GM12875 (cell line): ENCODE data around the gene NRDC.

Experiments
- H3K4me3 ChIP-seq: one replicate; pipeline ENCODE4 v1.5.1; 2011; ENCODE audit warnings: low read depth, low read length, control low read depth
- TF ChIP-seq, protein P1 (sequence below): IDR thresholded peaks from 2 replicates; pipeline ENCODE4 v1.5.1; 2011; ENCODE audit warnings: low read depth, mild to moderate bottlenecking, control low read depth, inconsistent platforms, low read length, moderate library complexity, borderline replicate concordance; ENCODE audit not compliant: insufficient read depth

NRDC gene

DNA sequence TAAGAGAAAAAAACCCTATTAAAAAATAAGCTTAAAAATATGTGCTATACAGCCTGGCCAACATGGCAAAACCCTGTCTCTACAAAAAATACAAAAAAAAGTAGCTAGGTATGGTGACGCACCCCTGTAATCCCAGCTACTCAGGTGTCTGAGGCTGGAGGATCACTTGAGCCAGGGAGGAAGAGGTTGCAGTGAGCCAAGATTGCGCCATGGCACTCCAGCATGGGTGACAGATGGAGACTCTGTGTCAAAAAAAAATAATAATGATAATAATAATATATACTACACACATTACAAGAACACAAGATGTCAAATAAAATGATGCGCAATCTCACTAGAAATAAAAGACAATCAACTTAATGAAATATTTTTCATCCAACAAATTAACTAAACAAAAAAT, 22.9 kb downstream of the NRDC start:
- TF ChIP-seq, protein P1, sequence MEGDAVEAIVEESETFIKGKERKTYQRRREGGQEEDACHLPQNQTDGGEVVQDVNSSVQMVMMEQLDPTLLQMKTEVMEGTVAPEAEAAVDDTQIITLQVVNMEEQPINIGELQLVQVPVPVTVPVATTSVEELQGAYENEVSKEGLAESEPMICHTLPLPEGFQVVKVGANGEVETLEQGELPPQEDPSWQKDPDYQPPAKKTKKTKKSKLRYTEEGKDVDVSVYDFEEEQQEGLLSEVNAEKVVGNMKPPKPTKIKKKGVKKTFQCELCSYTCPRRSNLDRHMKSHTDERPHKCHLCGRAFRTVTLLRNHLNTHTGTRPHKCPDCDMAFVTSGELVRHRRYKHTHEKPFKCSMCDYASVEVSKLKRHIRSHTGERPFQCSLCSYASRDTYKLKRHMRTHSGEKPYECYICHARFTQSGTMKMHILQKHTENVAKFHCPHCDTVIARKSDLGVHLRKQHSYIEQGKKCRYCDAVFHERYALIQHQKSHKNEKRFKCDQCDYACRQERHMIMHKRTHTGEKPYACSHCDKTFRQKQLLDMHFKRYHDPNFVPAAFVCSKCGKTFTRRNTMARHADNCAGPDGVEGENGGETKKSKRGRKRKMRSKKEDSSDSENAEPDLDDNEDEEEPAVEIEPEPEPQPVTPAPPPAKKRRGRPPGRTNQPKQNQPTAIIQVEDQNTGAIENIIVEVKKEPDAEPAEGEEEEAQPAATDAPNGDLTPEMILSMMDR = no peak
- H3K4me3 ChIP-seq = no peak overlapping the region

DNA sequence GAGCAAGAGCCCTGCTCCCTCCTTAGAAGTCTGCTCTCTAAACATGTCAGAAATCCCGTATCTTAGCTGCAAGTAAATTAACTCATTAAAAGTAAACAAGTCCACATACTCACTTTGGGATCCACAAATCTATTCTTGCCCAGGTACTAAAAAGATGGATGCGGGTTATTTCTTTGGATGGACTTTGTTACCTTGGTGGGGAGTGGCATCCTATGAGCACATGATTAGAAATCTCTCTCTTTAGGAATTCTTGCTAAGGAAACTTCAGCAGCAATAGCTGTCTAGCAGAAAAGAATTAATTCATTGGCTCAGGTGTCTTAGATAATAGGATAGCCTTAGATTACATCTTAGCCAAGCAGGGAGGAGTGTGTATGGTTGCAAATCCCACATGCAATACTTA, 25.2 kb downstream of the NRDC start:
- TF ChIP-seq, protein P1 = no peak
- H3K4me3 ChIP-seq = no peak overlapping the region

DNA sequence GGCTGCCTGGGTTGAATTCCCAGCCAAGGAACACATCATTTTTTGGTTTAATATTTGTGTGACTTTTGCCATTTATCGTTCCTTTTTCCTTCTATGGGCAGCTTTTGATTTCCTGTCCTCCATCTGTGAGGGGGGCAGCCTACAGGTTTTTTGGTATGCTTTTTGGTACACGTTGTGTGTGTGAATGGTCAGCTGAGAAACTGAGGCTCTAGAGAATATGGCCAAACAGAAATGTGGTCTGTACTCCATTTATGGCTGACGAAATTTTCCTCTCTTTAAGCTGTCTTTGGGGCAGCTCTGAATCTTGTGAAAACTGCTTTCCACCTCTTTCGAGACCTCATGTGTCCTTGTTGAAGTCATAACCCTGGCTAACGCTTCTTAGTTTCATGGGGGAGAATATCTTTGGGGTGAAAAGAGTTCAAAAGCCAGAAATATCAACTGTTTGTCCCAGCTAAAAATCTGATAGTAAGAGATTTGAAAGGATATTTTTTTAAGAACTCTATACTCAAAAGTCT, 26.6 kb downstream of the NRDC start:
- no peak overlapping the region for H3K4me3 ChIP-seq
- TF ChIP-seq, protein P1 = no peak

DNA sequence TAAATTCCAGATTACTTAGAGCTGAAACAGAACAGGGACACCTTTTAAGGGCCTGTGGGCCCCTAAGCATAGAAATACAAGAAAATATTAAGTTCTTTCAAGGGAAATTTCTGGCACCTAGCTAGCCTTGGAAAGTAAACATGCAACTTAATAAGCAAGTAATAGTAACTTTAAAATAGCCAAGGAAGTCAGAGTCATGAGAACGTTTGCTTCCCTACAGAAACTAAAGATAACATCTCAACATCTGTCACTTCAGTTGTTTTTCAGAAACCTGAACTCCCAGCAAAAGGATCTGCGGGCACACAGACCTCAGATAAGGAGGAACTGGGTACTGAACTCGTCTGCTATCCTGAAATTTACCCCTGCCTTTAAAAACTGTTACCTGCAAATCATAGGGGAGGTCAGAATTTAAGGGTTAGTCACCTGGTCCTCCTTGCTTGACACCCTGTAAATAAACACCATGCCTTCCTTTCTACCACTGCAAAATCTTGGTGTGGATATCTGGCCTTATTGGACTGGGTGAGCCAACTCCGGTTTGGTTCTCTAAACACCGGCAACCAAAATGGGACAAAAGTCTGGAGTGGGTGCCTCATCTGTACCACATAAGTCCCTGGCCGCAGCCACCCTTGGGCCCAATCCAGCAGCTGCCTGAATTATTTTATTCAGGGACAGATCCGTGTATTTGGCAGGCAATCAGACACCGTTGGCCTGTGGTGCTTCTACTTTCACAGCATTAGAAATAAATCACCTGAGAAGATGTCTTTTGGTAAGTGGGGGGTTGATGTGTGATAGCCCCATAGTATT, 27.9 kb downstream of the NRDC start:
- H3K4me3 ChIP-seq = no peak overlapping the region

DNA sequence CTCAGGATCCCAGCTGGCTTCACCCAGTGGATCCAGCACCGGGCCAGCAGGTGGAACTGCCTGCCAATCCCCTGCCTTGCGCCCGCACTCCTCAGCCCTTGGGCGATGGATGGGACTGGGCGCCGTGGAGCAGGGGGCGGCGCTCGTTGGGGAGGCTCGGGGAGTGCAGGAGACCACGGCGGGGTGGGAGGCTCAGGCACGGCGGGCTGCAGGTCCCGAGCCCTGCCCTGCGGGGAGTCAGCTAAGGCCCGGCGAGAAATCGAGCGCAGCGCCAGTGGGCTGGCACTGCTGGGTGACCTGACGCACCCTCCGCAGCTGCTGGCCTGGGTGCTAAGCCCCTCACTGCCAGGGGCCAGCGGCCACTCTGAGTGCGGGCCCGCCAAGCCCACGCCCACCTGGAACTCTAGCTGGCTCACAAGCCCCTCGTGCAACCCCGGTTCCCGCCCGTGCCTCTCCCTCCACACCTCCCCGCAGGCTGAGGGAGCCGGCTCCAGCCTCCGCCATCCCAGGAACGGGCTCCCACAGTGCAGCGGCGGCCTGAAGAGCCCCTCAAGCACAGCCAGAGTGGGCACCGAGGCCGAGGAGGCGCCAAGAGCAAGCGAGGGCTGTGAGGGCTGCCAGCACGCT, 31.1 kb downstream of the NRDC start:
- TF ChIP-seq, protein P1 = no peak
- H3K4me3 ChIP-seq = no peak overlapping the region

More for the DNA sequence above, 27.9 kb downstream of the NRDC start:
- TF ChIP-seq, protein P1 = no peak

DNA sequence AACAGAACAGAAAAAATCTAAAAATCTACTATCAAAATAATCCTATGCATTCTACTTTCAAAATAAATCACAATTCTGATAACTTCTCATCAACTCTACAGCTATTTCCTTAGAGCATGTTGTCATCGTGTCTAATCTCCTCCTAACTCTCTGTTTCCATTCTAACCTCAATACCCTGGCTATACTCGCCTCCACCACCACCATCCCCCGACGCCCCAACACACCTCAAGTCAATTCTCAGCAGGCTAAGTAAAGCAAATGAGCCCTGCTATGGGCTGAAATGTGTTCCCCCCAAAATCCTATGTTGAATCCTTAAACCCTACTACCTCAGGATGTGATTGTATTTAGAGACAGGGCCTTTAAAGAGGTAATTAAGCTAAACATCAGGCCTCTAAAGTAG, 34.6 kb downstream of the NRDC start:
- H3K4me3 ChIP-seq = no peak overlapping the region
- TF ChIP-seq, protein P1 = no peak

DNA sequence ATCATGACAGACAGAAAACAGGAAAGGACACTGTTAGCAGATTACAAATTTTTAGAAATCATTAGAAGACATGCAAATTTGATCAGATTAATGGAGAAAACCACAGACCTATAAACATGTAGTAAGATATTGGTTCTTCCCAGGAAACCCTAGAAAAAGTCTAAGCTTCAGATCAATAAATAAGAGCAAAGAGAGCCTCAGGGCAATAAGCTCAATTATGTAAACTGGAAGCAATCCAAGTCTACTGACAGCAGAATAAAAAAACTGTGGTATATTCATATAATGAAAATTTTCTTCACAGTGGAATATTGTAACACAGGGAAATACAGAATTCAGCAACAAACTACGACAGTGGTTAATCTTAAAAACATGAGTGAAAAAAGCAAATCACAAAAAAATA, 36.3 kb downstream of the NRDC start:
- TF ChIP-seq, protein P1 = no peak
- no peak overlapping the region for H3K4me3 ChIP-seq
